ENCODE measurements around the gene XPO4.

GRCh38 chr13:20938302-20938701 is 35.8 kb upstream of the XPO4 start:
- no peak for TF ChIP-seq CTCF (IDR thresholded peaks at IDR 0.05; ENCODE audit: low read depth, low read length, poor library complexity, severe bottlenecking)
- no peak for TF ChIP-seq EZH2phosphoT487 (IDR thresholded peaks at IDR 0.05; ENCODE audit: borderline replicate concordance, low read length)

Data from DOHH2 (cell line).